ENCODE data around the gene ITGA2B. TPM values are rescaled to one million over a fixed set of nuclear protein-coding genes. Genes with fewer than 3 reads are reported as not detected.

Gene ITGA2B
- total and polyA plus RNA-seq, 2 of the 13 experiments (the other 11 are each of a cell fraction or from before 2014, with no cell fraction given): 0.38 to 1.1 TPM

GRCh38 chr17:44344939-44345453 lies 44.5 kb downstream of the ITGA2B start, which contains the start of gene GRN (continued):
- peak; percentile 77 for TF ChIP-seq YY1 (IDR thresholded peaks at IDR 0.05; ENCODE audit: insufficient read depth, insufficient replicate concordance, low read depth, low read length)
- TF ChIP-seq NKX3-1 (CRISPR knock-in tag; IDR thresholded peaks at IDR 0.05): no peak
- TF ChIP-seq ZNF646 (CRISPR knock-in tag; IDR thresholded peaks at IDR 0.05): no peak
- TF ChIP-seq CREB1 (IDR thresholded peaks at IDR 0.05): peak; percentile 80
- peak; percentile 86 for TF ChIP-seq CREB1 (CRISPR knock-in tag; IDR thresholded peaks at IDR 0.05)
- TF ChIP-seq JUN (CRISPR knock-in tag; IDR thresholded peaks at IDR 0.05): no peak
- TF ChIP-seq ZEB1 (IDR thresholded peaks at IDR 0.05; ENCODE audit: insufficient replicate concordance, low read depth): no peak
- TF ChIP-seq GLMP (CRISPR knock-in tag; IDR thresholded peaks at IDR 0.05; ENCODE audit: borderline replicate concordance): no peak
- TF ChIP-seq ZNF746 (CRISPR knock-in tag; IDR thresholded peaks at IDR 0.05): 0 out of 2 replicates have a peak, but pooled peaks have one; percentile 21
- no peak for TF ChIP-seq ZSCAN20 (CRISPR knock-in tag; IDR thresholded peaks at IDR 0.05; ENCODE audit: borderline replicate concordance)
- no peak for TF ChIP-seq ZNF296 (CRISPR knock-in tag; conservative IDR thresholded peaks at IDR 0.05)
- peak; percentile 95 for TF ChIP-seq FOXK2 (IDR thresholded peaks at IDR 0.05)
- no peak for TF ChIP-seq PITX1 (CRISPR knock-in tag; IDR thresholded peaks at IDR 0.05)
- no peak for TF ChIP-seq PBX2 (CRISPR knock-in tag; IDR thresholded peaks at IDR 0.05)
- peak; percentile 66; the same call in 1 of the 2 replicates for TF ChIP-seq ZNF704 (CRISPR knock-in tag; IDR thresholded peaks at IDR 0.05; ENCODE audit: borderline replicate concordance)
- no peak for TF ChIP-seq MTA3 (CRISPR knock-in tag; IDR thresholded peaks at IDR 0.05)
- TF ChIP-seq ARNT2 (CRISPR knock-in tag; IDR thresholded peaks at IDR 0.05; ENCODE audit: low read depth): peak; percentile 69; the same call in 1 of the 2 replicates
- TF ChIP-seq ZNF556 (CRISPR knock-in tag; IDR thresholded peaks at IDR 0.05; ENCODE audit: borderline replicate concordance): no peak; the same call in 1 of the 2 replicates
